ENCODE measurements around the gene NFATC1. TPM values are rescaled to one million over a fixed set of nuclear protein-coding genes. Genes with fewer than 3 reads are reported as not detected.

The NFATC1 gene
- total and polyA plus RNA-seq, 7 experiments from 2014 or later: 27.1 to 87.2 (median 53.4) TPM

DNA sequence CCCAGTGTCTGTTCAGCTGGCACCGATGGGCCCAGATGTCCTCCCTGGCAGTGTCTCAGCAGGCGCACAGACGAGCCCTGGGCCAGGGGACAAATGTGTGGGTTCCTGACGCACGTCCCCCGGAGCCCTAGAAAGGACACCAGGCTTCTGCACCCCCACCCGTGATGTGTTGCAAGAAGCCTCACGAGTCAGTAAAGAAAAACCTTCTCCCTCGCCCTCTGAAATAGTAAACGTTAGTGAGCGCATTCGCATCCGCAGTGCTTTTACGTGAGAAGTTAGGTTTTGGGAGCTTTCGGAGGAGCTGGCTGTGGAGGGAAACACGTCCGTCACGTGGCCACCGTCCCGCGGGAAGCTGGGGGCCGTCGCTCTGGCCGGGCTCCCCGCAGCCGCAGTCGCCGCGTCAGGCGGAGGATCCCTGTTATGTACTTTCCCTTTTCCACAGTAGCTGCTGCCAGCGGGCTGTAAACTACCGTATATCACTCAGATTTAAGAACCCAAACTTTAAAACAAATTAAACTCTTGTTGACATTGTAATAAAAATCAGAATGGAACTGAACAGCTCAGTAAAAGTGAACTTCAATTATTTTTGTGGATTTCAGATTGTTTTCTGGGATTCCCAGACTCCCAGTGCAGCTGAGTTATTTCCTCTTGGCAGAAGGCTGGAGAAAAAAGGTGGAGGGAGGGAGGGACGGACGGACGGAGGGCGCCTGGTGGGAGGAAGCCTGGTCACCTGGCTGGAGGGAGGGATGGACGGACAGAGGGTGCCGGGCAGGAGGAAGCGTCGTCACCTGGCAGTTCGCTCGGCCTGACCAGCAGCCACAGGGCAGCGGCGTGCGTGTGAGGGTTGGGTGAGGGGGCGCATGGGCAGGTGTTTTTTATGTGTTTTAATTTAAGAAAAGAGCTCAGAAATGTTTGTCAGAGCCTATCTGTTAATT, 112.1 kb downstream of the NFATC1 start:
- Histone ChIP-seq H3K4me1 (ENCODE audit: control insufficient read depth in 2 of 2, insufficient read depth in 2 of 2, low read length in 2 of 2) (peaks cover 7 to 42% of the 10 kb centered on the region in 2 donors), H3K36me3 (ENCODE audit: control insufficient read depth in 2 of 3, insufficient read depth in 3 of 3, low read length in 3 of 3) (peaks cover 0 to 28% (median 0%) of the 10 kb centered on the region in 3 experiments), H3K4me3 (ENCODE audit: low read length) (peak overlapping the region; percentile 53), H3K27ac (ENCODE audit: low read depth, low read length) (peak overlapping the region; percentile 69), H3K9me3 (ENCODE audit: control insufficient read depth in 2 of 3, low read length in 3 of 3) (no peaks in the 10 kb centered on the region), H3K27me3 (ENCODE audit: control insufficient read depth in 2 of 2, insufficient read depth in 2 of 2, low read length in 2 of 2) (no peaks in the 10 kb centered on the region)
- ChIA-PET CTCF (interaction anchor here (0.9 to 2.3 kb wide), 5 partner anchors 9 to 128 kb away, joined by 3 to 16 read pairs (median 5); no protein-coding TSS in a partner anchor), POLR2A (interaction anchor here (0.7 to 4.0 kb wide), 9 partner anchors 9 to 439 kb away, joined by 3 to 33 read pairs (median 6); partner anchors contain the start of gene ATP9B)
- no peaks in the 10 kb centered on the region for H3K9me3 Mint-ChIP-seq
- H3K36me3 Mint-ChIP-seq: peaks cover 0 to 12% (median 9%) of the 10 kb centered on the region in 5 donors
- H3K27me3 Mint-ChIP-seq: no peaks in the 10 kb centered on the region
- intact Hi-C loops (cut with micrococcal nuclease): loop anchor here (1.0 kb wide), 3 partner anchors 8 to 15 kb away; no protein-coding TSS in a partner anchor
- peaks cover 42 to 65% (median 55%) of the 10 kb centered on the region in 7 donors for H3K4me1 Mint-ChIP-seq
- DNase-seq: peak in 6 of 9 donors; percentile 31 to 51 (median 46)
- peak overlapping the region; percentile 83 to 97 (median 95) for H3K27ac Mint-ChIP-seq
- ATAC-seq: peak; percentile 29
- H3K4me3 Mint-ChIP-seq: peak overlapping the region; percentile 74 to 86 (median 80)

DNA sequence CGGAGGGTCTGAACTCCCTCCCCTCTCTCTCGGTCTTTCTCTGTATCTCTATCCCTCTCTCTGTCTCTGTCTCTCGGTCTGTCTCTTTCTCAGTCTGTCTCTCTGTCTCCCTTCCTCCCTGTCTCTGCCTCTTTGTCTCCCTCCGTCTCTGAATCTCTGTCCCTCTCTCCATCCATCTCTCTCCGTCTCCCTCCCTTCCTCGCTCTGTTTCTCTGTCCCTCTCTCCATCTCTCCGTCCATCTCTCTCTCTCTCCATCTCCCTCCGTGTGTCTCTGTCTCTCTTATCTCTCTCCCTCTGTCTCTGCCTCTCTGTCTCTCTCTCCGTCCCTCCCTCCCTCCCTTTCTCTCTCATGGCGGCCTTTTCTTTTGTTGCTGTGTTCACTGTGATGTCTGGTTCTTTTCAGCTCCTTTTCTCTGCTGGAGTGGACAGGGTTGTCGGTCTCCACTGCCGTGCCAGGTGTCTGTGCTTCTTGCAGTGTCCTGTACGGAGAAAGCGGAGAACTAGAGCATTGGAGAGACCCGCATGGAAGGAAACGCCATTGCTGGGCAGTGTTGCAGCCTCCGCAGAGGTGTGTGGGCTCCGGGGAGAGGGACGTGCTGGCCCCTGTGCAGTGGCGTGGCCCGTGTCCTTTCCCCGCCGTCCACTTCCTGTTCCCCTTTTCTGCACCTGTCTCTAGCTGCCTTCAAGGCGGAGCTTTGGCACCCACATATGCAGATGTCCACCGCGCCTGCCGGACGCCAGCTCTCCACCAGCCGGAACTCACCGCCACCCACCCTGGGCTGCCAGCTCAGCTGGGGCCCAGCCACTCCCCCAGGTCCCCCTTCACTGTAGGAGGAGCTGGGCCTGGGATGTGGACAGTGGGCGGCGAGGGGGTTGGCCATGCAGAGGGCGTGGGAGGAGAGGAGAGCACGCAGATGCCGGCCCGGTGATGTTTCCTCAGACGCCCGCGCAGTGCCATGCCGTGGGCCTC, 113.1 kb downstream of the NFATC1 start:
- peaks cover 40 to 56% (median 45%) of the 10 kb centered on the region in 7 donors for H3K4me1 Mint-ChIP-seq
- H3K9me3 Mint-ChIP-seq: no peaks in the 10 kb centered on the region
- H3K4me3 ChIP-seq (ENCODE audit: low read length): no peak overlapping the region
- H3K4me3 Mint-ChIP-seq: peak overlapping the region in 9 of 10 donors; percentile 71 to 82 (median 79)
- no peaks in the 10 kb centered on the region for H3K27me3 ChIP-seq (ENCODE audit: control insufficient read depth in 2 of 2, insufficient read depth in 2 of 2, low read length in 2 of 2)
- CTCF ChIA-PET: interaction anchor here (1.5 to 2.3 kb wide), 2 partner anchors 8 to 129 kb away, joined by 5 to 16 read pairs; no protein-coding TSS in a partner anchor
- no peaks in the 10 kb centered on the region for H3K27me3 Mint-ChIP-seq
- DNase-seq: peak in 1 of 9 donors; percentile 5
- POLR2A ChIA-PET: interaction anchor here (1.4 to 4.0 kb wide), 7 partner anchors 8 to 106 kb away, joined by 3 to 33 read pairs (median 11); no protein-coding TSS in a partner anchor
- no peaks in the 10 kb centered on the region for H3K9me3 ChIP-seq (ENCODE audit: control insufficient read depth in 2 of 3, low read length in 3 of 3)
- peaks cover 0 to 20% (median 10%) of the 10 kb centered on the region in 5 donors for H3K36me3 Mint-ChIP-seq
- H3K27ac Mint-ChIP-seq: peak overlapping the region; percentile 69 to 97 (median 95)
- peak; percentile 46 for ATAC-seq
- peaks cover 7 to 40% of the 10 kb centered on the region in 2 donors for H3K4me1 ChIP-seq (ENCODE audit: control insufficient read depth in 2 of 2, insufficient read depth in 2 of 2, low read length in 2 of 2)
- intact Hi-C loops (cut with micrococcal nuclease): no loop called here
- H3K27ac ChIP-seq (ENCODE audit: low read depth, low read length): no peak overlapping the region
- H3K36me3 ChIP-seq (ENCODE audit: control insufficient read depth in 2 of 3, insufficient read depth in 3 of 3, low read length in 3 of 3): peaks cover 0 to 38% (median 0%) of the 10 kb centered on the region in 3 experiments

GRCh38 chr18:79509536-79509930, 113.8 kb downstream of the NFATC1 start:
- Histone ChIP-seq H3K9me3 (ENCODE audit: control insufficient read depth in 2 of 3, low read length in 3 of 3) (no peaks in the 10 kb centered on the region), H3K4me1 (ENCODE audit: control insufficient read depth in 2 of 2, insufficient read depth in 2 of 2, low read length in 2 of 2) (peaks cover 7 to 35% of the 10 kb centered on the region in 2 donors), H3K27ac (ENCODE audit: low read depth, low read length) (no peak overlapping the region), H3K27me3 (ENCODE audit: control insufficient read depth in 2 of 2, insufficient read depth in 2 of 2, low read length in 2 of 2) (no peaks in the 10 kb centered on the region), H3K36me3 (ENCODE audit: control insufficient read depth in 2 of 3, insufficient read depth in 3 of 3, low read length in 3 of 3) (peaks cover 0 to 39% (median 3%) of the 10 kb centered on the region in 3 experiments), H3K4me3 (ENCODE audit: low read length) (no peak overlapping the region)
- DNase-seq (no peak), ATAC-seq (no peak)
- intact Hi-C loops (cut with micrococcal nuclease): no loop called here
- H3K27me3 Mint-ChIP-seq: no peaks in the 10 kb centered on the region
- POLR2A ChIA-PET: interaction anchor here (0.8 to 4.0 kb wide), 3 partner anchors 7 to 14 kb away, joined by 5 to 30 read pairs (median 15); no protein-coding TSS in a partner anchor
- H3K36me3 Mint-ChIP-seq: peaks cover 0 to 20% (median 8%) of the 10 kb centered on the region in 5 donors
- H3K9me3 Mint-ChIP-seq: no peaks in the 10 kb centered on the region
- CTCF ChIA-PET: no interaction called here
- peak overlapping the region in 5 of 9 donors; percentile 19 to 87 (median 72) for H3K27ac Mint-ChIP-seq
- H3K4me3 Mint-ChIP-seq: peak overlapping the region in 2 of 10 donors; percentile 27 to 82
- peaks cover 36 to 50% (median 38%) of the 10 kb centered on the region in 7 donors for H3K4me1 Mint-ChIP-seq

DNA sequence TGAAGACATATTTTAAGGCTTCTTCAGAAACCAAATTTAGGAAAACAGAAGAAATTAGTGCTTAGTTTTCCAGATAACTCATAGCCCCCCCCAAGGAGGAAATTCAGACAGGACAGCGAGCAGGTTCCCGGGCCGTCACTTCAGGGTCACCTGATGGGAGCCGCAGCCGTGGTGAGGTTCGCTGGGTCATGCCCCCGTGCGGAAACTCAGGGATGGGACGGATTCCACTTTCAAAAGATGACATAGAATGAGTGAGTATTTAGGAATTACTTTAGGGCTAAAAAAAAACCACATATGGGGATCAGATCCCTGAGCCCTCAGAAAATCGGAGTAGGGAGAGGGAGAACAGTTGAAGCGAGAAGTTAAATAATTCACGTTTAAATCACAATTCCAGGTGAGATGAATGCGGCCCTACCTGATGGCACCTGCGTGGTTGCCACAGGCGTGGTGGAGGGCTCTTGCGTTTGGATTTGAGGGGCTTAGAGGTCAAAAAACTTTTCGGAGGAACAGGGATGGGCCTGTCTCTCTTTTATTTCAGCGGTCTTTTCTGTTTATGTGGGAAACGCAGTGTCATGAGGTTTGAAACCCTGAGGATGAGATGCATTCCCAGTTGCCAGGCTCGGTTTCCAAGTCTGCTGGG, 114.4 kb downstream of the NFATC1 start:
- H3K4me1 ChIP-seq (ENCODE audit: control insufficient read depth in 2 of 2, insufficient read depth in 2 of 2, low read length in 2 of 2): peaks cover 7 to 35% of the 10 kb centered on the region in 2 donors
- Mint-ChIP-seq H3K27ac (peak overlapping the region in 7 of 9 donors; percentile 31 to 87 (median 72)), H3K27me3 (no peaks in the 10 kb centered on the region), H3K4me3 (peak overlapping the region in 3 of 10 donors; percentile 8 to 39 (median 27)), H3K36me3 (peaks cover 0 to 20% (median 7%) of the 10 kb centered on the region in 5 donors), H3K9me3 (no peaks in the 10 kb centered on the region), H3K4me1 (peaks cover 35 to 52% (median 40%) of the 10 kb centered on the region in 7 donors)
- ATAC-seq (no peak), DNase-seq (peak in 1 of 9 donors; percentile 6)
- ChIA-PET CTCF (no interaction called here), POLR2A (interaction anchor here (0.8 kb wide), 1 partner anchor 14 kb away, joined by 5 read pairs; no protein-coding TSS in a partner anchor)
- H3K27ac ChIP-seq (ENCODE audit: low read depth, low read length): no peak overlapping the region
- no peak overlapping the region for H3K4me3 ChIP-seq (ENCODE audit: low read length)
- no peaks in the 10 kb centered on the region for H3K9me3 ChIP-seq (ENCODE audit: control insufficient read depth in 2 of 3, low read length in 3 of 3)
- intact Hi-C loops (cut with micrococcal nuclease): no loop called here
- no peaks in the 10 kb centered on the region for H3K27me3 ChIP-seq (ENCODE audit: control insufficient read depth in 2 of 2, insufficient read depth in 2 of 2, low read length in 2 of 2)
- H3K36me3 ChIP-seq (ENCODE audit: control insufficient read depth in 2 of 3, insufficient read depth in 3 of 3, low read length in 3 of 3): peaks cover 0 to 39% (median 3%) of the 10 kb centered on the region in 3 experiments

DNA sequence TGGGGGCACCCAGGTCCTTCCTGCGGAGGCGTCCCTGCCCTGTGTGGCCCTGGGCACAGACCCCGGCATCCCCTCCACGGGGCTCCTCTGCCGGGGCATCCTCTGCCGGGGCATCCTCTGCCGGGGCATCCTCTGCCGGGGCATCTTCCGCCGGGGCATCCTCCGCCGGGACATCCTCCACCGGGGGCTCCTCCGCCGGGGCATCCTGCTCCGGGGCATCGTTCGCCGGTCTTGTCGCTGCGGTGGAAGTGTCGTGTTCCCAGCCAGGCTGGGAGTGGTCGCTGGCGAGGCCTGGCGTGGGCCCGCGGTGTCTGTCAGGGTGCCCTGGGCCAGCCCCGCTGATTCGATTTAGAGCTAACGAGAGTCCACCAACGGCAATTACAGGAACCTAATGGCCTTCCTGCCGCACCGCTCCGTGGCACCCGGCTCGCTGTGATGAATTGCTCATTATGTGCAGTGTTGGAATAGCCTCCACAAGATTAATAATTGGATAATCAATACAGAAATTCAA, 115.1 kb downstream of the NFATC1 start:
- Mint-ChIP-seq H3K9me3 (no peaks in the 10 kb centered on the region), H3K4me3 (no peak overlapping the region), H3K4me1 (peaks cover 31 to 52% (median 37%) of the 10 kb centered on the region in 7 donors), H3K36me3 (peaks cover 0 to 20% (median 7%) of the 10 kb centered on the region in 5 donors), H3K27ac (no peak overlapping the region), H3K27me3 (no peaks in the 10 kb centered on the region)
- DNase-seq (peak in 2 of 9 donors; percentile 7 to 19), ATAC-seq (no peak)
- no peak overlapping the region for H3K27ac ChIP-seq (ENCODE audit: low read depth, low read length)
- no peak overlapping the region for H3K4me3 ChIP-seq (ENCODE audit: low read length)
- peaks cover 0 to 39% (median 3%) of the 10 kb centered on the region in 3 experiments for H3K36me3 ChIP-seq (ENCODE audit: control insufficient read depth in 2 of 3, insufficient read depth in 3 of 3, low read length in 3 of 3)
- no peaks in the 10 kb centered on the region for H3K27me3 ChIP-seq (ENCODE audit: control insufficient read depth in 2 of 2, insufficient read depth in 2 of 2, low read length in 2 of 2)
- ChIA-PET POLR2A (no interaction called here), CTCF (interaction anchor here (0.5 kb wide), 1 partner anchor 134 kb away, joined by 3 read pairs; no protein-coding TSS in a partner anchor)
- no peaks in the 10 kb centered on the region for H3K9me3 ChIP-seq (ENCODE audit: control insufficient read depth in 2 of 3, low read length in 3 of 3)
- intact Hi-C loops (cut with micrococcal nuclease): no loop called here
- H3K4me1 ChIP-seq (ENCODE audit: control insufficient read depth in 2 of 2, insufficient read depth in 2 of 2, low read length in 2 of 2): peaks cover 7 to 38% of the 10 kb centered on the region in 2 donors
